Endothelial cell of umbilical vein (primary cell): ENCODE measurements around the gene LYSMD4. TPM values are rescaled to one million over a fixed set of nuclear protein-coding genes. Genes with fewer than 3 reads are reported as not detected.
A peak's percentile ranks its signal among the peaks of the same experiment; 100 is the strongest.

ENCODE experiments used
- BruUV-seq: library from RNA; stranded (reverse); fragments of 400-500 nt; replicated peaks from 2 replicates; lab custom pipeline; 2021; lab: Mats Ljungman, UMichigan
- CTCF ChIA-PET: fragments of 300-600, 350-600 bp; sonication (Branson Sonifier 250); formaldehyde crosslinking; loops from one replicate; lab custom pipeline; 2021; ENCODE audit warnings: antibody characterized with exemption, inconsistent platforms; lab: Charles Lee
- POLR2A ChIA-PET: fragments of 300-600, 350-600 bp; sonication (Branson Sonifier 250); formaldehyde crosslinking; loops from one replicate; lab custom pipeline; 2021; ENCODE audit warnings: antibody characterized with exemption, inconsistent platforms; lab: Charles Lee
- DNase-seq: peaks from one replicate; pipeline ENCODE4 v3.0.0-alpha.2; 2011; ENCODE audit warnings: low read depth, low spot score
- FAIRE-seq: peaks from 2 replicates; lab custom pipeline; 2011; peaks lifted over from hg19 to GRCh38; lab: Jason Lieb, UNC
- H2AFZ ChIP-seq: 2 replicates; pipeline ENCODE4 v1.6.0; 2012; ENCODE audit warnings: low read depth, low read length, control low read depth, inconsistent platforms
- H3K27ac ChIP-seq: 2 replicates; pipeline ENCODE4 v1.5.1; 2011; ENCODE audit warnings: low read depth, mild to moderate bottlenecking, control low read depth, low read length, moderate library complexity; ENCODE audit not compliant: insufficient read depth
- H3K27me3 ChIP-seq, 2 experiments: 2 replicates each; pipeline versions ENCODE4 v1.6.0 to v1.6.1; 2011; ENCODE audit warnings: low read length in 2 of 2, mixed read lengths in 1 of 2; ENCODE audit not compliant: control insufficient read depth in 2 of 2, insufficient read depth in 2 of 2
- H3K36me3 ChIP-seq, 2 experiments: 2 replicates in 1 of 2; 3 replicates in 1 of 2; pipeline ENCODE4 v1.5.1; 2011; ENCODE audit warnings: low read length in 2 of 2, mild to moderate bottlenecking in 1 of 2, moderate library complexity in 1 of 2; ENCODE audit not compliant: control insufficient read depth in 2 of 2, insufficient read depth in 2 of 2; ENCODE audit errors: extremely low read depth in 1 of 2
- H3K4me1 ChIP-seq: 3 replicates; pipeline ENCODE4 v1.5.1; 2011; ENCODE audit warnings: mild to moderate bottlenecking, low read length; ENCODE audit not compliant: control insufficient read depth, insufficient read depth; ENCODE audit errors: extremely low read depth
- H3K4me2 ChIP-seq: 2 replicates; pipeline ENCODE4 v1.6.1; 2011; ENCODE audit warnings: low read length, control low read depth, mixed read lengths; ENCODE audit not compliant: insufficient read depth
- H3K4me3 ChIP-seq, 3 experiments: fragments of 200-600 bp in 1 of 3; sonication (generic), shearing (Covaris generic) in 1 of 3; replicated peaks in 1 of 3; 2 replicates each; pipeline ENCODE4 v1.5.1; 2011 to 2016; ENCODE audit warnings: control low read depth in 3 of 3, low read length in 3 of 3, mild to moderate bottlenecking in 2 of 3, inconsistent platforms in 1 of 3, low read depth in 1 of 3, moderate library complexity in 1 of 3; ENCODE audit not compliant: insufficient read depth in 1 of 3
- H3K79me2 ChIP-seq: 2 replicates; pipeline ENCODE4 v1.6.0; 2012; ENCODE audit warnings: low read length, inconsistent platforms; ENCODE audit not compliant: control insufficient read depth, insufficient read depth
- H3K9ac ChIP-seq: replicated peaks from 2 replicates; pipeline ENCODE3; 2011; ENCODE audit warnings: low read length, control low read depth; ENCODE audit not compliant: insufficient read depth; ENCODE audit errors: extremely low read depth
- H3K9me1 ChIP-seq: replicated peaks from 3 replicates; pipeline ENCODE4 v1.6.0; 2011; ENCODE audit warnings: mild to moderate bottlenecking, low read length; ENCODE audit not compliant: control insufficient read depth, insufficient read depth; ENCODE audit errors: extremely low read depth
- H3K9me3 ChIP-seq: replicated peaks from 2 replicates; pipeline ENCODE4 v1.5.1; 2012; ENCODE audit warnings: low read length, inconsistent platforms; ENCODE audit not compliant: control insufficient read depth, insufficient read depth
- H4K20me1 ChIP-seq: replicated peaks from 2 replicates; pipeline ENCODE3; 2011; ENCODE audit warnings: mild to moderate bottlenecking, low read length; ENCODE audit not compliant: control insufficient read depth, insufficient read depth; ENCODE audit errors: extremely low read depth
- EZH2 ChIP-seq: IDR thresholded peaks from 2 replicates; pipeline ENCODE4 v1.6.1; 2012; ENCODE audit warnings: borderline replicate concordance, low read depth, mild to moderate bottlenecking, moderate library complexity, low read length, inconsistent platforms; ENCODE audit not compliant: severe bottlenecking
- FOS ChIP-seq: IDR thresholded peaks from 2 replicates; pipeline ENCODE4 v1.6.1; 2011; ENCODE audit warnings: mild to moderate bottlenecking, low read length, moderate library complexity, borderline replicate concordance; ENCODE audit not compliant: insufficient read depth
- GATA2 ChIP-seq: IDR thresholded peaks from 2 replicates; pipeline ENCODE4 v1.7.0; 2011; ENCODE audit warnings: low read depth, mild to moderate bottlenecking, moderate library complexity, mixed read lengths, low read length; ENCODE audit not compliant: insufficient read length, insufficient read depth
- JUN ChIP-seq: IDR thresholded peaks from 2 replicates; pipeline ENCODE4 v1.6.1; 2011; ENCODE audit warnings: borderline replicate concordance, low read depth; ENCODE audit not compliant: insufficient read length, insufficient read depth
- MYC ChIP-seq: IDR thresholded peaks from one replicate; pipeline ENCODE4 v1.6.1; 2011; ENCODE audit warnings: mild to moderate bottlenecking, low read depth, low read length
- POLR2A ChIP-seq: IDR thresholded peaks from 2 replicates; pipeline ENCODE4 v1.6.1; 2012; ENCODE audit warnings: low read depth, mild to moderate bottlenecking, control low read depth, low read length
- POLR2AphosphoS5 ChIP-seq: IDR thresholded peaks from 2 replicates; pipeline ENCODE4 v1.6.1; 2012; ENCODE audit warnings: low read depth, mild to moderate bottlenecking, control low read depth, low read length, moderate library complexity; ENCODE audit not compliant: insufficient read depth
- dilution Hi-C: fragments of 300-500 bp; cut with MboI; formaldehyde crosslinking; loops from one replicate; pipeline ENCODE4 v1.15.0; 2019; ENCODE audit warnings: low sequenced_read_pairs; ENCODE audit not compliant: extremely low pct_ligation_motif_present
- intact Hi-C: fragments of 100-400 bp; cut with micrococcal nuclease; formaldehyde crosslinking; loops from one replicate; pipeline ENCODE4 v1.10.0; 2022
- polyA plus RNA-seq, 4 experiments: library from polyadenylated mRNA; depleted of rRNA in 3 of 4; stranded (reverse) in 3 of 4; unstranded in 1 of 4; fragments of >200 nt; gene quantifications; 2 replicates each; pipeline versions ENCODE4 v1.2.1 to v1.2.3, GENCODE V29; 2011 to 2012; ENCODE audit warnings: missing spikeins in 1 of 4
- total RNA-seq: library from RNA; stranded (reverse); gene quantifications from 2 replicates; pipeline ENCODE4 v1.2.3, GENCODE V29; 2021
- TF ChIP-seq, protein P1 (sequence below): IDR thresholded peaks from 2 replicates; pipeline ENCODE4 v1.6.1; 2011; ENCODE audit not compliant: insufficient read depth, insufficient read length
- TF ChIP-seq, protein P2 (sequence below), 2 donors: IDR thresholded peaks; 1 replicate in 1 of 2; 2 replicates in 1 of 2; pipeline ENCODE4 v1.5.1; 2011; ENCODE audit warnings: low read length in 2 of 2, mild to moderate bottlenecking in 2 of 2, moderate library complexity in 2 of 2, control low read depth in 1 of 2, inconsistent platforms in 1 of 2, low read depth in 1 of 2; ENCODE audit not compliant: insufficient read depth in 1 of 2; ENCODE audit errors: extremely low read depth in 1 of 2

Gene LYSMD4
- total and polyA plus RNA-seq, 2 donors (not counting 3 experiments of a cell fraction or from before 2014, with no cell fraction given) = 7.0 to 7.1 TPM

- H3K36me3 ChIP-seq = no peaks in the 10 kb centered on the region
- dilution Hi-C loops = loop anchor here (25.0 kb wide), 1 partner anchor 417 kb away; no protein-coding TSS in a partner anchor
- H4K20me1 ChIP-seq = no peaks in the 10 kb centered on the region
- peaks cover 40% of the 10 kb centered on the region for H3K4me1 ChIP-seq
- CTCF ChIA-PET = interaction anchor here (0.6 to 6.1 kb wide), 115 partner anchors 8 to 869 kb away, joined by 3 to 230 read pairs (median 7); partner anchors contain the start of genes LRRC28, LYSMD4, MEF2A and SYNM
- peak overlapping the region; percentile 75 for H3K27ac ChIP-seq
- intact Hi-C loops = loop anchor here (1.0 to 5.0 kb wide), 9 partner anchors 21 to 602 kb away; partner anchors contain the start of gene MEF2A
- H3K4me3 ChIP-seq = peak overlapping the region in 1 of 3 experiments; percentile 42
- H3K79me2 ChIP-seq = no peaks in the 10 kb centered on the region
- TF ChIP-seq, protein P1, sequence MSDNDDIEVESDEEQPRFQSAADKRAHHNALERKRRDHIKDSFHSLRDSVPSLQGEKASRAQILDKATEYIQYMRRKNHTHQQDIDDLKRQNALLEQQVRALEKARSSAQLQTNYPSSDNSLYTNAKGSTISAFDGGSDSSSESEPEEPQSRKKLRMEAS = no peak
- TF ChIP-seq, protein P2, sequence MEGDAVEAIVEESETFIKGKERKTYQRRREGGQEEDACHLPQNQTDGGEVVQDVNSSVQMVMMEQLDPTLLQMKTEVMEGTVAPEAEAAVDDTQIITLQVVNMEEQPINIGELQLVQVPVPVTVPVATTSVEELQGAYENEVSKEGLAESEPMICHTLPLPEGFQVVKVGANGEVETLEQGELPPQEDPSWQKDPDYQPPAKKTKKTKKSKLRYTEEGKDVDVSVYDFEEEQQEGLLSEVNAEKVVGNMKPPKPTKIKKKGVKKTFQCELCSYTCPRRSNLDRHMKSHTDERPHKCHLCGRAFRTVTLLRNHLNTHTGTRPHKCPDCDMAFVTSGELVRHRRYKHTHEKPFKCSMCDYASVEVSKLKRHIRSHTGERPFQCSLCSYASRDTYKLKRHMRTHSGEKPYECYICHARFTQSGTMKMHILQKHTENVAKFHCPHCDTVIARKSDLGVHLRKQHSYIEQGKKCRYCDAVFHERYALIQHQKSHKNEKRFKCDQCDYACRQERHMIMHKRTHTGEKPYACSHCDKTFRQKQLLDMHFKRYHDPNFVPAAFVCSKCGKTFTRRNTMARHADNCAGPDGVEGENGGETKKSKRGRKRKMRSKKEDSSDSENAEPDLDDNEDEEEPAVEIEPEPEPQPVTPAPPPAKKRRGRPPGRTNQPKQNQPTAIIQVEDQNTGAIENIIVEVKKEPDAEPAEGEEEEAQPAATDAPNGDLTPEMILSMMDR (IDR thresholded peaks at IDR 0.05; ENCODE audit: extremely low read depth in 1 of 2, insufficient read depth in 1 of 2, low read depth in 1 of 2, low read length in 2 of 2) = peak; percentile 37 to 53
- TF ChIP-seq POLR2A (no peak), JUN (peak; percentile 99), POLR2AphosphoS5 (no peak), FOS (peak; percentile 32), EZH2 (no peak), MYC (no peak), GATA2 (no peak)
- no peak overlapping the region for H2AFZ ChIP-seq
- no peaks in the 10 kb centered on the region for H3K27me3 ChIP-seq
- POLR2A ChIA-PET = interaction anchor here (0.6 to 1.6 kb wide), 5 partner anchors 29 to 416 kb away, joined by 3 to 9 read pairs (median 3); partner anchors contain the start of genes LYSMD4 and MEF2A
- TSS peak; percentile 79 for BruUV-seq
- H3K9me1 ChIP-seq = no peaks in the 10 kb centered on the region
- peak; percentile 96 for DNase-seq
- FAIRE-seq = no peak
- no peaks in the 10 kb centered on the region for H3K9me3 ChIP-seq
- peak overlapping the region; percentile 89 for H3K9ac ChIP-seq
- H3K4me2 ChIP-seq = peak overlapping the region; percentile 89
Observed at GRCh38 chr15:99703603-99704443, 29.4 kb downstream of the LYSMD4 start.
